Right cardiac atrium (tissue), 5 donors: Measurements from ENCODE around the gene SLC15A1. TPM values are rescaled to one million over a fixed set of nuclear protein-coding genes. Genes with fewer than 3 reads are reported as not detected.
A peak's percentile ranks its signal among the peaks of the same experiment; 100 is the strongest.

Experiments
- ATAC-seq, 2 donors: fragments of 200-7000 bp; cut with Tn5 transposase; one replicate each; pipeline versions ENCODE4 v1.8.0 to v1.9.1; 2020; ENCODE audit warnings: moderate library complexity in 2 of 2, mild to moderate bottlenecking in 1 of 2
- DNase-seq, 3 donors: peaks; one replicate each; pipeline ENCODE4 v3.0.0-alpha.2; 2020
- H3K27ac ChIP-seq: one replicate; pipeline ENCODE4 v1.5.1; 2013; ENCODE audit warnings: mild to moderate bottlenecking, low read length, control low read depth, moderate library complexity
- H3K27me3 ChIP-seq: one replicate; pipeline ENCODE4 v1.6.1; 2013; ENCODE audit not compliant: control insufficient read depth, insufficient read depth
- H3K4me1 ChIP-seq: one replicate; pipeline ENCODE4 v1.6.1; 2013; ENCODE audit warnings: low read length; ENCODE audit not compliant: control insufficient read depth, insufficient read depth
- H3K4me3 ChIP-seq: one replicate; pipeline ENCODE4 v1.5.1; 2013; ENCODE audit warnings: low read length, control low read depth
- H3K9me3 ChIP-seq: one replicate; pipeline ENCODE4 v1.6.1; 2013; ENCODE audit warnings: low read length; ENCODE audit not compliant: control insufficient read depth
- WGBS: extraction: QIAGEN DNeasy Blood & Tissue Kit; methylation state at CpG from one replicate; pipeline ENCODE4 v1.1.7; 2013; 5-methylcytosine and 5-hydroxymethylcytosine counted together
- intact Hi-C, 4 donors: fragments of 100-400 bp; cut with DNase I; formaldehyde crosslinking; loops; one replicate each; pipeline versions ENCODE4 v1.11.0 to v1.14.0; 2022 to 2023
- polyA plus RNA-seq: library from polyadenylated mRNA; stranded (reverse); fragments of 200-250 nt; gene quantifications from one replicate; pipeline ENCODE4 v1.2.3, GENCODE V29; 2013
- total RNA-seq, 4 donors: library from RNA; stranded (reverse); fragmentation: NEBNext Ultra II Directional; extraction: Animal tissue kit (Norgen Biotek cat#: 25700); gene quantifications; one replicate each; pipeline ENCODE4 v1.2.1, GENCODE V29; 2021
- donor health status: healthy with polysubstance abuse.
- donor health status: DM: no; HTN: yes; CAD: no.
- donor health status: DM: no; HTN: no; CAD: no.
- donor health status: DM: no; HTN: yes; CAD: no; lungs with severe emphysema.
- donor health status: DM: yes; HTN: yes; CAD: no.

SLC15A1 gene
- total and polyA plus RNA-seq, 5 donors: 0.11 TPM; not detected in 4

- intact Hi-C loops: loop anchor here in 2 of 4 donors (10.0 kb wide), 2 partner anchors 170 to 530 kb away; partner anchors contain the start of gene FARP1 (in 1 of the 2)
- 81% methylated on average over 11 of the region's 11 CpGs for WGBS
These were observed 77.4 kb downstream of the SLC15A1 start for GRCh38 chr13:98675066-98675465.

GRCh38 chr13:98672947-98673613 is 79.4 kb downstream of the SLC15A1 start:
- Histone ChIP-seq H3K27ac (no peak overlapping the region), H3K9me3 (no peaks in the 10 kb centered on the region), H3K4me3 (no peak overlapping the region), H3K27me3 (no peaks in the 10 kb centered on the region), H3K4me1 (peaks cover 2% of the 10 kb centered on the region)
- intact Hi-C loops: loop anchor here (5.0 to 10.0 kb wide), 4 partner anchors 172 to 528 kb away; partner anchors contain the start of gene FARP1 (in 1 of the 4)
- peak; percentile 75 to 85 (median 83) for DNase-seq
- 18% methylated on average over 11 of the region's 11 CpGs for WGBS
- ATAC-seq: peak; percentile 90 to 95

More at GRCh38 chr13:98675066-98675465, 77.4 kb downstream of the SLC15A1 start:
- DNase-seq (no peak), ATAC-seq (no peak)
- Histone ChIP-seq H3K27ac (no peak overlapping the region), H3K4me3 (no peak overlapping the region), H3K9me3 (no peaks in the 10 kb centered on the region), H3K27me3 (no peaks in the 10 kb centered on the region), H3K4me1 (peaks cover 2% of the 10 kb centered on the region)

GRCh38 chr13:98668155-98668554 is 84.3 kb downstream of the SLC15A1 start:
- Histone ChIP-seq H3K27me3 (no peaks in the 10 kb centered on the region), H3K9me3 (no peaks in the 10 kb centered on the region), H3K4me3 (no peak overlapping the region), H3K27ac (no peak overlapping the region), H3K4me1 (peaks cover under 1% of the 10 kb centered on the region)
- DNase-seq: no peak
- ATAC-seq: no peak
- 94% methylated on average over 4 of the region's 4 CpGs for WGBS
- intact Hi-C loops: no loop called here

- Histone ChIP-seq H3K4me3 (no peak overlapping the region), H3K9me3 (no peaks in the 10 kb centered on the region), H3K27me3 (no peaks in the 10 kb centered on the region), H3K4me1 (no peaks in the 10 kb centered on the region), H3K27ac (no peak overlapping the region)
- DNase-seq: no peak
- ATAC-seq: no peak
- intact Hi-C loops: no loop called here
These were observed 86.9 kb downstream of the SLC15A1 start for GRCh38 chr13:98665638-98665995.

- Histone ChIP-seq H3K27ac (no peak overlapping the region), H3K4me1 (no peaks in the 10 kb centered on the region), H3K27me3 (no peaks in the 10 kb centered on the region), H3K4me3 (no peak overlapping the region), H3K9me3 (no peaks in the 10 kb centered on the region)
- DNase-seq (no peak), ATAC-seq (no peak)
- intact Hi-C loops: no loop called here
- 65% methylated on average over 3 of the region's 3 CpGs for WGBS
These were observed 87.4 kb downstream of the SLC15A1 start for GRCh38 chr13:98664924-98665637.

- intact Hi-C loops: no loop called here
- Histone ChIP-seq H3K9me3 (no peaks in the 10 kb centered on the region), H3K27ac (no peak overlapping the region), H3K4me3 (no peak overlapping the region), H3K4me1 (no peaks in the 10 kb centered on the region), H3K27me3 (no peaks in the 10 kb centered on the region)
- 89% methylated on average over 1 of the region's 1 CpG for WGBS
- ATAC-seq: no peak
- no peak for DNase-seq
These were observed 88.0 kb downstream of the SLC15A1 start for GRCh38 chr13:98664510-98664909.

- Histone ChIP-seq H3K27me3 (no peaks in the 10 kb centered on the region), H3K4me1 (no peaks in the 10 kb centered on the region), H3K9me3 (no peaks in the 10 kb centered on the region), H3K27ac (no peak overlapping the region), H3K4me3 (no peak overlapping the region)
- ATAC-seq (no peak), DNase-seq (no peak)
- 67% methylated on average over 11 of the region's 11 CpGs for WGBS
- intact Hi-C loops: no loop called here
These were observed 88.4 kb downstream of the SLC15A1 start for GRCh38 chr13:98664047-98664446.

- no peak for DNase-seq
- Histone ChIP-seq H3K27ac (no peak overlapping the region), H3K4me1 (no peaks in the 10 kb centered on the region), H3K9me3 (no peaks in the 10 kb centered on the region), H3K4me3 (no peak overlapping the region), H3K27me3 (no peaks in the 10 kb centered on the region)
- intact Hi-C loops: no loop called here
- 33% methylated on average over 5 of the region's 5 CpGs for WGBS
- peak in 1 of 2 donors; percentile 55 for ATAC-seq
These were observed 94.3 kb downstream of the SLC15A1 start for GRCh38 chr13:98658131-98658530.

GRCh38 chr13:98657506-98658085 is 94.9 kb downstream of the SLC15A1 start:
- Histone ChIP-seq H3K27me3 (no peaks in the 10 kb centered on the region), H3K27ac (no peak overlapping the region), H3K9me3 (no peaks in the 10 kb centered on the region), H3K4me1 (no peaks in the 10 kb centered on the region), H3K4me3 (no peak overlapping the region)
- DNase-seq (no peak), ATAC-seq (no peak)
- intact Hi-C loops: no loop called here
- WGBS: 79% methylated on average over 8 of the region's 8 CpGs

GRCh38 chr13:98656223-98656622 is 96.2 kb downstream of the SLC15A1 start:
- Histone ChIP-seq H3K27ac (no peak overlapping the region), H3K4me1 (no peaks in the 10 kb centered on the region), H3K27me3 (no peaks in the 10 kb centered on the region), H3K4me3 (no peak overlapping the region), H3K9me3 (no peaks in the 10 kb centered on the region)
- WGBS: 97% methylated on average over 3 of the region's 3 CpGs
- intact Hi-C loops: no loop called here
- DNase-seq (no peak), ATAC-seq (no peak)

- Histone ChIP-seq H3K4me1 (no peaks in the 10 kb centered on the region), H3K4me3 (no peak overlapping the region), H3K27me3 (no peaks in the 10 kb centered on the region), H3K9me3 (no peaks in the 10 kb centered on the region), H3K27ac (no peak overlapping the region)
- ATAC-seq (peak; percentile 86 to 87), DNase-seq (peak; percentile 77 to 91 (median 85))
- 22% methylated on average over 9 of the region's 9 CpGs for WGBS
- intact Hi-C loops: loop anchor here (2.0 to 5.0 kb wide), 2 partner anchors 75 to 206 kb away; no protein-coding TSS in a partner anchor
These were observed 98.9 kb downstream of the SLC15A1 start for GRCh38 chr13:98653463-98653985.
